Psoas muscle (tissue), 8 donors: Measurements from ENCODE around the gene MTLN. TPM values are rescaled to one million over a fixed set of nuclear protein-coding genes. Genes with fewer than 3 reads are reported as not detected.

Experiments used
- ATAC-seq, 4 donors: fragments of 200-7000 bp; cut with Tn5 transposase; one replicate each; pipeline ENCODE4 v1.9.1; 2020; ENCODE audit warnings: moderate library complexity in 3 of 4, mild to moderate bottlenecking in 2 of 4
- DNase-seq, 2 donors: peaks; one replicate each; pipeline ENCODE4 v3.0.0-alpha.2; 2020
- H3K27ac ChIP-seq: fragments of 200-600 bp; one replicate; pipeline ENCODE4 v1.8.0; 2022
- H3K27me3 ChIP-seq, 3 donors: fragments of 200-600 bp in 1 of 3; one replicate each; pipeline versions ENCODE4 v1.6.1 to v1.8.0; 2013 to 2022; ENCODE audit warnings: low read length in 2 of 3, mild to moderate bottlenecking in 2 of 3, moderate library complexity in 1 of 3; ENCODE audit not compliant: insufficient read depth in 3 of 3
- H3K36me3 ChIP-seq, 2 donors: fragments of 200-600 bp in 1 of 2; one replicate each; pipeline versions ENCODE4 v1.6.1 to v1.8.0; 2013 to 2022; ENCODE audit warnings: low read depth in 1 of 2, mild to moderate bottlenecking in 1 of 2, moderate library complexity in 1 of 2; ENCODE audit not compliant: insufficient read depth in 1 of 2
- H3K4me1 ChIP-seq: fragments of 200-600 bp; one replicate; pipeline ENCODE4 v1.8.0; 2022
- H3K4me3 ChIP-seq: fragments of 200-600 bp; one replicate; pipeline ENCODE4 v1.8.0; 2022; ENCODE audit warnings: mild to moderate bottlenecking
- H3K9me3 ChIP-seq: fragments of 200-600 bp; one replicate; pipeline ENCODE4 v1.8.0; 2022
- WGBS, 3 donors: extraction: QIAGEN DNeasy Blood & Tissue Kit; methylation state at CpG; one replicate each; pipeline versions ENCODE4 v1.1.6 to v1.1.7; 2013; 5-methylcytosine and 5-hydroxymethylcytosine counted together
- intact Hi-C, 2 donors: fragments of 100-400 bp; cut with DNase I; formaldehyde crosslinking; loops; one replicate each; pipeline versions ENCODE4 v1.11.0 to v1.14.2; 2022
- polyA plus RNA-seq, 3 donors: library from polyadenylated mRNA; stranded (reverse); fragments of 200-250 nt; gene quantifications; one replicate each; pipeline ENCODE4 v1.2.3, GENCODE V29; 2013
- total RNA-seq, 4 donors: library from RNA; stranded (reverse); fragmentation: NEBNext Ultra II Directional in 2 of 4; extraction: Animal tissue kit (Norgen Biotek cat#: 25700) in 2 of 4; gene quantifications; one replicate each; pipeline versions ENCODE4 v1.2.1 to v1.2.4, GENCODE V29; 2021 to 2023
- TF ChIP-seq, protein P1 (sequence below): fragments of 200-600 bp; IDR thresholded peaks from one replicate; pipeline ENCODE4 v1.8.0; 2022; ENCODE audit warnings: antibody characterized with exemption
- donor health status: healthy with polysubstance abuse.
- donor health status: DM: no; HTN: no; CAD: no; lungs with moderate emphysema.
- donor health status: Bipolar disorder and iron deficiency.
- donor health status: healthy.
- donor health status: DM: yes; HTN: yes; CAD: no.
- donor health status: DM: no; HTN: no; CAD: no.
- donor health status: DM: no; HTN: no; CAD: no.
- donor health status: DM: yes; HTN: yes; CAD: no.

Gene MTLN
- total and polyA plus RNA-seq, 7 donors = 285 to 826 (median 394) TPM

DNA sequence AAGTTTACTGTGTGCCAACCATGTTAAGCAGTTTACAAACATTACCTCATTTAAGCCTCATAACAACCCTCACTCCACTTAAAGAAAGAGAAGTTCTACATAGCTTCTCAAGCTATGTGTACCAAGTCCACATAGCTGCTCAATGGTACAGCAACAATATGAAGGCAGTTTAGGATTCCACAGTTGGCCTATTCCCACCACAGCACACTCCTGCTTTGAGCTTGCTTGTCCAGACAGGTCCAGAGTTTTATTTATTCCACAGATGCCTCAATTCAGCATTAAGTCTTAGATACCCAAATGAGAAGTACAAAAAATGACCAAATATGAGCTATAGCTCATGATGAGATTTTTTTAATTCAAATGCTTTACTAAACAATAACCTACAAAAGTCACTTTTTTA is 32.3 kb downstream of the MTLN start:
- Histone ChIP-seq H3K4me1 (peaks cover 26% of the 10 kb centered on the region), H3K9me3 (peaks cover 4% of the 10 kb centered on the region), H3K27me3 (no peaks in the 10 kb centered on the region), H3K27ac (peak overlapping the region; percentile 76), H3K4me3 (no peak overlapping the region), H3K36me3 (no peaks in the 10 kb centered on the region)
- intact Hi-C loops = no loop called here
- ATAC-seq (no peak), DNase-seq (no peak)
- TF ChIP-seq, protein P1, sequence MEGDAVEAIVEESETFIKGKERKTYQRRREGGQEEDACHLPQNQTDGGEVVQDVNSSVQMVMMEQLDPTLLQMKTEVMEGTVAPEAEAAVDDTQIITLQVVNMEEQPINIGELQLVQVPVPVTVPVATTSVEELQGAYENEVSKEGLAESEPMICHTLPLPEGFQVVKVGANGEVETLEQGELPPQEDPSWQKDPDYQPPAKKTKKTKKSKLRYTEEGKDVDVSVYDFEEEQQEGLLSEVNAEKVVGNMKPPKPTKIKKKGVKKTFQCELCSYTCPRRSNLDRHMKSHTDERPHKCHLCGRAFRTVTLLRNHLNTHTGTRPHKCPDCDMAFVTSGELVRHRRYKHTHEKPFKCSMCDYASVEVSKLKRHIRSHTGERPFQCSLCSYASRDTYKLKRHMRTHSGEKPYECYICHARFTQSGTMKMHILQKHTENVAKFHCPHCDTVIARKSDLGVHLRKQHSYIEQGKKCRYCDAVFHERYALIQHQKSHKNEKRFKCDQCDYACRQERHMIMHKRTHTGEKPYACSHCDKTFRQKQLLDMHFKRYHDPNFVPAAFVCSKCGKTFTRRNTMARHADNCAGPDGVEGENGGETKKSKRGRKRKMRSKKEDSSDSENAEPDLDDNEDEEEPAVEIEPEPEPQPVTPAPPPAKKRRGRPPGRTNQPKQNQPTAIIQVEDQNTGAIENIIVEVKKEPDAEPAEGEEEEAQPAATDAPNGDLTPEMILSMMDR = no peak

DNA sequence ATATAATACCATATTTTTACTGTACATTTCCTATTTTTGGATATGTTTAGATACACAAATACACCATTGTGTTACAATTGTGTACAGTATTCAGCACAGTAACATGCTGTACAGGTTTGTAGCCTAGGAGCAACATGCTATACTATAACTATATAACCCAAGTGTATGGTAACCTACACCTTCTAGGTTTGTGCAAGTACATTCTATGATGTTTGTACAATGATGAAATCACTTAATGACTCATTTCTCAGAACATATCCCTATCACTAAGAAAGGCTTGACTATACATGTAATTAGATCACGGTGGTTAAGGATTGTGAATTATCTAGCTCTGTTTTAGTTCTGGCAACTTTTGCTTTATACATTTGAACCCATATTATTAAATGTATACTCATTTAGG is 38.8 kb downstream of the MTLN start:
- peak in 1 of 4 donors; percentile 22 for ATAC-seq
- Histone ChIP-seq H3K4me3 (no peak overlapping the region), H3K27me3 (no peaks in the 10 kb centered on the region), H3K27ac (no peak overlapping the region), H3K4me1 (peaks cover 35% of the 10 kb centered on the region), H3K36me3 (no peaks in the 10 kb centered on the region), H3K9me3 (no peaks in the 10 kb centered on the region)
- intact Hi-C loops = loop anchor here in 1 of 2 donors (5.0 to 10.0 kb wide), 2 partner anchors 39 to 879 kb away; partner anchors contain the start of gene MTLN
- 33 to 70% (median 45%) methylated on average over 1 of the region's 1 CpG for WGBS, 3 donors
- no peak for DNase-seq
- TF ChIP-seq, protein P1 = no peak

DNA sequence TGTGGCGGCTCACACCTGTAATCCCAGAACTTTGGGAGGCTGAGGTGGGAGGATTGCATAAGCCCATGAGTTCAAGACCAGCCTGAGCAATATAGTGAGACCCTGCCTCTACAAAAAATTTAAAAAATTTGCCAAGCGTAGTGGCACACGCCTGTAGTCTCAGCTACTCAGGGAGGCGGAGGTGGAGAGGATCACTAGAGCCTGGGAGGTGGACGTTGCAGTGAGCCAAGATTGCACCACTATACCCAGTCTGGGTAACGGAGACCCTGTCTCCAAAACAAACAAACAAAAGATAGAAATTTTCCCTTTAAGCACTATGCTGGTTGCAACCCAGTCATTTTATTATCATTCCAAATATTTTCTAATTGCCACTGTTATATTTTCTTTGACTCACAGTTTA is 39.8 kb downstream of the MTLN start:
- Histone ChIP-seq H3K4me1 (peaks cover 30% of the 10 kb centered on the region), H3K27ac (peak overlapping the region; percentile 43), H3K9me3 (no peaks in the 10 kb centered on the region), H3K4me3 (no peak overlapping the region), H3K36me3 (no peaks in the 10 kb centered on the region), H3K27me3 (no peaks in the 10 kb centered on the region)
- ATAC-seq (no peak), DNase-seq (no peak)
- 53 to 71% (median 59%) methylated on average over 6 of the region's 6 CpGs for WGBS, 3 donors
- TF ChIP-seq, protein P1 = no peak
- intact Hi-C loops = loop anchor here in 1 of 2 donors (5.0 to 10.0 kb wide), 2 partner anchors 40 to 878 kb away; partner anchors contain the start of gene MTLN

- TF ChIP-seq, protein P1 = no peak
- Histone ChIP-seq H3K4me1 (peaks cover 42% of the 10 kb centered on the region), H3K9me3 (no peaks in the 10 kb centered on the region), H3K4me3 (peak overlapping the region; percentile 71), H3K27me3 (no peaks in the 10 kb centered on the region), H3K36me3 (no peaks in the 10 kb centered on the region), H3K27ac (peak overlapping the region; percentile 88)
- DNase-seq = no peak
- intact Hi-C loops = loop anchor here in 1 of 2 donors (5.0 to 10.0 kb wide), 2 partner anchors 42 to 875 kb away; partner anchors contain the start of gene MTLN
- WGBS, 3 donors = 26 to 50% (median 43%) methylated on average over 3 of the region's 3 CpGs
- peak; percentile 86 to 95 (median 92) for ATAC-seq
These were observed 42.2 kb downstream of the MTLN start for GRCh38 chr2:110170102-110170501.
